GM12878 (cell line): ENCODE measurements around the gene GRAMD2B. TPM values are rescaled to one million over a fixed set of nuclear protein-coding genes. Genes with fewer than 3 reads are reported as not detected.

Experiments
- SKIL ChIP-seq: fragments of 450-650 bp; IDR thresholded peaks from 2 replicates; pipeline ENCODE4 v1.6.1; 2017; ENCODE audit warnings: mild to moderate bottlenecking, low read depth, inconsistent platforms; ENCODE audit not compliant: poor library complexity, severe bottlenecking
- polyA plus RNA-seq, 11 experiments: library from polyadenylated mRNA; depleted of rRNA in 4 of 11; unstranded in 6 of 11; stranded (reverse) in 5 of 11; fragments of >200 nt; fragmentation: Nextera tagmentation in 4 of 11; fragmentation: Illumina TruSeq in 1 of 11; extraction: Ambion mirVana in 4 of 11; extraction: Trizol in 1 of 11; gene quantifications; 1 replicate in 1 of 11; 2 replicates in 10 of 11; pipeline versions ENCODE4 v1.2.1 to v1.2.3, GENCODE V29; 2011 to 2016; ENCODE audit warnings: inconsistent platforms in 2 of 11, missing spikeins in 2 of 11, low read depth in 1 of 11
- total RNA-seq, 4 experiments: library from RNA; depleted of rRNA in 3 of 4; stranded (reverse); fragments of >200 nt in 3 of 4; fragmentation: Illumina TruSeq in 1 of 4; extraction: Trizol in 1 of 4; gene quantifications; 2 replicates each; pipeline versions ENCODE4 v1.2.1 to v1.2.3, GENCODE V29; 2013 to 2021

GRAMD2B gene
- total and polyA plus RNA-seq, 10 of the 15 experiments (the other 5 are each of a cell fraction or from before 2014, with no cell fraction given): 1.9 to 21.5 (median 8.4) TPM

DNA sequence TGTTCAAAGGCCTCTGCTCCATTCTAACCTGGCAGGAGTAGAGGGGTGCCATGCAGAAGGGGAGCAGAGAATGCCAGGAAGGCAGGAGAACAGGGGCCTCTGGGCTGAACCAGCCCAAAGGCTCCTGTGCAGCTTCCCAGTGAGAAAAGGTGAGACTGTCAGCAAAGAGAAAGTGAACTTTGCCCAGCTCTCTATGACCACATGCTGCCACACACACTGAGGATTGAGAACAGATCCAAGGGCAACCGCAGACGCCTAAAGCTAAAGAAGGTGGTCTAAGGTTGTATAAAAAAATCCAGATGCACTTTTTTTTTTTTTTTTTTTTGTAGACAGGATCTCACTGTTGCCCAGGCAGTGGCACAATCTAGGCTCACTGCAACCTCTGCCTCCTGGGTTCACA is 120.5 kb downstream of the GRAMD2B start (continued):
- TF ChIP-seq SKIL: no peak
- TF ChIP-seq, all 136 proteins: peak for 0

Other genes starting within 250 kb of the GRAMD2B start
- gene ALDH7A1, start 171.8 kb downstream of the GRAMD2B start, total RNA-seq (2014; rRNA removed): 0.82 TPM in 1 of 2 replicates, not detected in the other
- gene ALDH7A1, start 171.8 kb downstream of the GRAMD2B start, total RNA-seq (2014; rRNA removed; fragmentation: Illumina TruSeq; extraction: Trizol): 0.32 and 0.45 TPM in 2 replicates
- gene ALDH7A1, start 171.8 kb downstream of the GRAMD2B start, total RNA-seq (2021): 0.41 and 1.1 TPM in 2 replicates
- gene ALDH7A1, start 171.8 kb downstream of the GRAMD2B start, polyA plus RNA-seq (2011; rRNA removed): 0.18 and 0.33 TPM in 2 replicates
- gene ALDH7A1, start 171.8 kb downstream of the GRAMD2B start, polyA plus RNA-seq (2014; fragmentation: Illumina TruSeq; extraction: Trizol): 0.44 and 0.48 TPM in 2 replicates
- under 1 TPM; 0.24 TPM for gene ALDH7A1, start 171.8 kb downstream of the GRAMD2B start, polyA plus RNA-seq (2014; fragmentation: Nextera tagmentation; extraction: Ambion mirVana)
- 0.28 and 0.80 TPM in 2 replicates for gene ALDH7A1, start 171.8 kb downstream of the GRAMD2B start, polyA plus RNA-seq (2014; rRNA removed)
- gene ALDH7A1, start 171.8 kb downstream of the GRAMD2B start, polyA plus RNA-seq (2016; fragmentation: Nextera tagmentation; extraction: Ambion mirVana): 1 to 10 TPM in 1 of 2 experiments, under 1 TPM in 1; 0.75 to 1.0 TPM
- gene PHAX, start 177.5 kb downstream of the GRAMD2B start, total RNA-seq (2014; rRNA removed): 28.2 and 35.5 TPM in 2 replicates
- gene PHAX, start 177.5 kb downstream of the GRAMD2B start, total RNA-seq (2014; rRNA removed; fragmentation: Illumina TruSeq; extraction: Trizol): 70.2 and 72.1 TPM in 2 replicates
- gene PHAX, start 177.5 kb downstream of the GRAMD2B start, total RNA-seq (2021): 30.8 and 33.1 TPM in 2 replicates
- 42.5 and 67.0 TPM in 2 replicates for gene PHAX, start 177.5 kb downstream of the GRAMD2B start, polyA plus RNA-seq (2011; rRNA removed)
- gene PHAX, start 177.5 kb downstream of the GRAMD2B start, polyA plus RNA-seq (2014; fragmentation: Illumina TruSeq; extraction: Trizol): 59.8 and 92.3 TPM in 2 replicates
- 10 to 100 TPM; 60.8 to 71.5 TPM for gene PHAX, start 177.5 kb downstream of the GRAMD2B start, polyA plus RNA-seq (2014; fragmentation: Nextera tagmentation; extraction: Ambion mirVana)
- 29.8 and 30.4 TPM in 2 replicates for gene PHAX, start 177.5 kb downstream of the GRAMD2B start, polyA plus RNA-seq (2014; rRNA removed)
- 10 to 100 TPM; 86.3 to 88.7 TPM for gene PHAX, start 177.5 kb downstream of the GRAMD2B start, polyA plus RNA-seq (2016; fragmentation: Nextera tagmentation; extraction: Ambion mirVana)